Activated CD4-positive, alpha-beta T cell treated with anti-CD3 and anti-CD28 coated beads, Interleukin-2, Interleukin-4, amounts not matched to agents 100 ng/mL and 50 ng/mL, durations not matched to agents 16 hours and 8 hours (primary cell): ENCODE results near the gene FAM170B.

Experiments used
- DNase-seq: peaks from one replicate; pipeline ENCODE4 v3.0.0-alpha.2; 2020; ENCODE audit warnings: low spot score

Gene FAM170B

GRCh38 chr10:49105076-49105475 lies 28.7 kb downstream of the FAM170B start:
- no peak for DNase-seq

- DNase-seq = no peak
These were observed 29.5 kb downstream of the FAM170B start for GRCh38 chr10:49104323-49104722.

- DNase-seq = no peak
These were observed 30.1 kb downstream of the FAM170B start for GRCh38 chr10:49103761-49104160.

GRCh38 chr10:49099046-49099445 lies 34.8 kb downstream of the FAM170B start:
- no peak for DNase-seq

- DNase-seq = no peak
These were observed 36.9 kb downstream of the FAM170B start for GRCh38 chr10:49096890-49097445.

GRCh38 chr10:49094646-49095045 lies 39.2 kb downstream of the FAM170B start:
- DNase-seq = no peak

GRCh38 chr10:49093922-49094321 lies 39.9 kb downstream of the FAM170B start:
- DNase-seq = no peak

- DNase-seq = no peak
These were observed 41.3 kb downstream of the FAM170B start for GRCh38 chr10:49092477-49092876.

GRCh38 chr10:49091450-49092210 lies 42.2 kb downstream of the FAM170B start:
- no peak for DNase-seq

- DNase-seq = no peak
These were observed 43.0 kb downstream of the FAM170B start for GRCh38 chr10:49090696-49091380.

- DNase-seq = no peak
These were observed 43.6 kb downstream of the FAM170B start for GRCh38 chr10:49090189-49090575.

GRCh38 chr10:49089557-49090188 lies 44.1 kb downstream of the FAM170B start:
- DNase-seq = no peak

- DNase-seq = no peak
These were observed 44.7 kb downstream of the FAM170B start for GRCh38 chr10:49089152-49089551.

GRCh38 chr10:49086889-49087288 lies 46.9 kb downstream of the FAM170B start:
- no peak for DNase-seq

- no peak for DNase-seq
These were observed 50.6 kb downstream of the FAM170B start for GRCh38 chr10:49083261-49083660.

- no peak for DNase-seq
These were observed 51.1 kb downstream of the FAM170B start for GRCh38 chr10:49082766-49083165.

- no peak for DNase-seq
These were observed 52.1 kb downstream of the FAM170B start for GRCh38 chr10:49081547-49082275.
